GM18951 (cell line): ENCODE results near the gene ABCG1.

Experiments used
- POLR2A ChIP-seq: IDR thresholded peaks from 4 replicates; pipeline ENCODE4 v1.6.1; 2011; ENCODE audit warnings: mild to moderate bottlenecking; ENCODE audit not compliant: insufficient read length, insufficient read depth; ENCODE audit errors: extremely low read depth
- in situ Hi-C: fragments of 300-500 bp; cut with MboI; formaldehyde crosslinking; loops from one replicate; pipeline ENCODE4 v1.12.0; 2022; ENCODE audit warnings: low sequenced_read_pairs, mixed read lengths, inconsistent platforms; ENCODE audit not compliant: unreplicated experiment

The ABCG1 gene

GRCh38 chr21:42296501-42296900 lies 77.6 kb downstream of the ABCG1 start:
- in situ Hi-C loops, result no loop called here
- no peak for TF ChIP-seq POLR2A

GRCh38 chr21:42297377-42297776 lies 78.4 kb downstream of the ABCG1 start:
- in situ Hi-C loops, result no loop called here
- TF ChIP-seq POLR2A, result no peak

GRCh38 chr21:42298237-42298636 lies 79.3 kb downstream of the ABCG1 start:
- no peak for TF ChIP-seq POLR2A
- in situ Hi-C loops, result no loop called here

GRCh38 chr21:42298657-42299056 lies 79.7 kb downstream of the ABCG1 start:
- in situ Hi-C loops, result no loop called here

GRCh38 chr21:42299324-42300044 lies 80.5 kb downstream of the ABCG1 start:
- in situ Hi-C loops, result no loop called here
- TF ChIP-seq POLR2A, result no peak

More at GRCh38 chr21:42298657-42299056, 79.7 kb downstream of the ABCG1 start:
- no peak for TF ChIP-seq POLR2A

- in situ Hi-C loops, result no loop called here
- no peak for TF ChIP-seq POLR2A
Observed at GRCh38 chr21:42300045-42300583, 81.2 kb downstream of the ABCG1 start.

GRCh38 chr21:42300956-42301355 lies 82.0 kb downstream of the ABCG1 start:
- TF ChIP-seq POLR2A, result no peak
- in situ Hi-C loops, result no loop called here

GRCh38 chr21:42301371-42302075 lies 82.6 kb downstream of the ABCG1 start:
- in situ Hi-C loops, result no loop called here
- TF ChIP-seq POLR2A, result no peak

GRCh38 chr21:42302076-42302650 lies 83.2 kb downstream of the ABCG1 start:
- TF ChIP-seq POLR2A, result no peak
- in situ Hi-C loops, result no loop called here

GRCh38 chr21:42302794-42303193 lies 83.9 kb downstream of the ABCG1 start:
- in situ Hi-C loops, result no loop called here
- no peak for TF ChIP-seq POLR2A

- in situ Hi-C loops, result no loop called here
- no peak for TF ChIP-seq POLR2A
Observed at GRCh38 chr21:42303443-42303842, 84.5 kb downstream of the ABCG1 start.

- in situ Hi-C loops, result no loop called here
- no peak for TF ChIP-seq POLR2A
Observed at GRCh38 chr21:42304556-42305454, 85.9 kb downstream of the ABCG1 start.
